Thyroid gland (tissue), 4 donors: ENCODE measurements around the gene WFIKKN2.

Experiments
- CTCF ChIP-seq, 6 experiments: fragments of 200-600 bp in 3 of 6; fragments of 450-650 bp in 3 of 6; sonication (generic) in 3 of 6; IDR thresholded peaks; one replicate each; pipeline ENCODE4 v1.5.1; 2016 to 2019; ENCODE audit warnings: antibody characterized with exemption in 6 of 6, mild to moderate bottlenecking in 2 of 6, inconsistent platforms in 1 of 6, moderate library complexity in 1 of 6
- POLR2A ChIP-seq, 2 donors: fragments of 450-650 bp; IDR thresholded peaks; one replicate each; pipeline ENCODE4 v1.6.1; 2017; ENCODE audit warnings: antibody characterized with exemption in 2 of 2, mild to moderate bottlenecking in 2 of 2, moderate library complexity in 1 of 2

- no peak for TF ChIP-seq CTCF (IDR thresholded peaks at IDR 0.05)
- TF ChIP-seq POLR2A (IDR thresholded peaks at IDR 0.05) = no peak
Measured at GRCh38 chr17:50890675-50891516, 55.5 kb downstream of the WFIKKN2 start.
